ENCODE data around the gene POGZ.

DNA sequence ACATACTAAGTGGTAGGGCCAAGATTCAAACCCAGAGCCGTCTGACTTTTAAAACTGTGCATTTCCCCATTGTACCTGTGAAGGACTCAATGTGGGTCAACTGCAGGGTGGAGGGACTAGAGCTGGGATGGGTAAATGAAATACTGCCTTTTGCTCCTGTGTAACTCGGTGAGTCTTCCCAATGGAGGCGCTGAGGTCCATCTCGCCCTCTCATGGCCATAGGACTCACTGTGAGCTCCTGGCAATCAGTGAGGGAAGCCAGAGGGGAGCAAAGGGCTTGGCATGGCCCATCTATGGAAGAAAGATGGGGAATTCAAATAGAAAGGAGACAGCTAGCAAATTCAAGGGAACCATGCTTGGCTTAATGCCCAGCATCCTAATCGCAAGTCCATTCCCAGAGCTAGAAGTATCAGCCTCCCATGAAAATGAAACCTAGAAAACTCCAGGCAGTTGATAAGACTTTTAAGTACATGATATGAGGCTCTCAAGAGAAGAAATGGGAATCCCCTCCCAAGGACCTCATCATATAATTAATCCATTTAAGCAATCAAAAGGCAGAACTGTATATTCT is 26.5 kb upstream of the POGZ start:
- TF ChIP-seq POLR2AphosphoS5 (IDR thresholded peaks at IDR 0.05; ENCODE audit: insufficient read depth in 1 of 2, low read depth in 1 of 2) (no peak), POLR2A (IDR thresholded peaks at IDR 0.05) (no peak)
